Loucy (cell line): ENCODE measurements around the gene SGK1.

Experiments
- H2AFZ ChIP-seq: fragments of 200-600 bp; sonication (generic); 2 replicates; pipeline ENCODE4 v1.6.0; 2016; ENCODE audit warnings: antibody characterized with exemption, mild to moderate bottlenecking, low read length, moderate library complexity
- H3F3A ChIP-seq: fragments of 200-600 bp; 2 replicates; pipeline ENCODE4 v1.6.0; 2016; ENCODE audit warnings: antibody characterized with exemption, low read depth, mild to moderate bottlenecking
- H3K27me3 ChIP-seq: fragments of 200-600 bp; sonication (generic); 2 replicates; pipeline ENCODE4 v1.6.1; 2014; ENCODE audit warnings: low read length, mild to moderate bottlenecking; ENCODE audit not compliant: insufficient read depth, poor library complexity, severe bottlenecking
- H3K36me3 ChIP-seq: fragments of 200-600 bp; sonication (generic); 2 replicates; pipeline ENCODE4 v1.6.1; 2016; ENCODE audit warnings: low read length; ENCODE audit not compliant: insufficient read depth
- H3K4me1 ChIP-seq: fragments of 200-600 bp; sonication (generic); 2 replicates; pipeline ENCODE4 v1.5.1; 2014; ENCODE audit warnings: low read length, mild to moderate bottlenecking; ENCODE audit not compliant: insufficient read depth, poor library complexity, severe bottlenecking
- H3K4me2 ChIP-seq: fragments of 200-600 bp; sonication (generic); 2 replicates; pipeline ENCODE4 v1.6.0; 2014; ENCODE audit warnings: antibody characterized with exemption, low read length, low read depth, mild to moderate bottlenecking; ENCODE audit not compliant: poor library complexity, severe bottlenecking
- H3K4me3 ChIP-seq: fragments of 200-600 bp; sonication (generic); 2 replicates; pipeline ENCODE4 v1.5.1; 2014; ENCODE audit warnings: low read length, mild to moderate bottlenecking, mixed read lengths; ENCODE audit not compliant: poor library complexity, severe bottlenecking
- H3K79me2 ChIP-seq: fragments of 200-600 bp; sonication (generic); 2 replicates; pipeline ENCODE4 v1.6.1; 2014; ENCODE audit warnings: low read length; ENCODE audit not compliant: insufficient read depth
- H3K9ac ChIP-seq: fragments of 200-600 bp; sonication (generic); 2 replicates; pipeline ENCODE4 v1.6.0; 2014; ENCODE audit warnings: mild to moderate bottlenecking, low read depth, low read length, moderate library complexity; ENCODE audit not compliant: poor library complexity, severe bottlenecking
- H3K9me2 ChIP-seq: fragments of 200-600 bp; sonication (generic); replicated peaks from 2 replicates; pipeline ENCODE4 v1.6.1; 2016; ENCODE audit warnings: low read depth, low read length, mixed read lengths
- H3K9me3 ChIP-seq: fragments of 200-600 bp; sonication (generic); 2 replicates; pipeline ENCODE4 v1.6.1; 2014; ENCODE audit warnings: mild to moderate bottlenecking, antibody characterized with exemption, low read length, low read depth; ENCODE audit not compliant: insufficient read depth
- H4K20me1 ChIP-seq: fragments of 200-600 bp; sonication (generic); 2 replicates; pipeline ENCODE4 v1.6.0; 2014; ENCODE audit warnings: antibody characterized with exemption, low read length, mild to moderate bottlenecking; ENCODE audit not compliant: insufficient read depth, poor library complexity, severe bottlenecking
- CTCF ChIP-seq: fragments of 200-600 bp; sonication (generic); conservative IDR thresholded peaks from 2 replicates; pipeline ENCODE4 v1.5.1; 2014; ENCODE audit warnings: mild to moderate bottlenecking, antibody characterized with exemption, low read length
- EZH2phosphoT487 ChIP-seq: fragments of 200-600 bp; IDR thresholded peaks from 2 replicates; pipeline ENCODE4 v1.6.1; 2018; ENCODE audit warnings: antibody characterized with exemption, mild to moderate bottlenecking, moderate library complexity, borderline replicate concordance

Gene SGK1

GRCh38 chr6:134303891-134304290, 14.0 kb downstream of the SGK1 start:
- H3K4me2 ChIP-seq, result no peak overlapping the region
- H3K4me3 ChIP-seq, result no peak overlapping the region
- no peaks in the 10 kb centered on the region for H3K9me2 ChIP-seq
- H3K27me3 ChIP-seq, result no peaks in the 10 kb centered on the region
- H3K9me3 ChIP-seq, result no peaks in the 10 kb centered on the region
- H3K4me1 ChIP-seq, result peaks cover 10% of the 10 kb centered on the region
- no peaks in the 10 kb centered on the region for H3K36me3 ChIP-seq
- H3F3A ChIP-seq, result no peaks in the 10 kb centered on the region
- H2AFZ ChIP-seq, result no peak overlapping the region
- H4K20me1 ChIP-seq, result no peaks in the 10 kb centered on the region
- TF ChIP-seq EZH2phosphoT487 (no peak), CTCF (no peak)
- H3K79me2 ChIP-seq, result no peaks in the 10 kb centered on the region
- H3K9ac ChIP-seq, result no peak overlapping the region

DNA sequence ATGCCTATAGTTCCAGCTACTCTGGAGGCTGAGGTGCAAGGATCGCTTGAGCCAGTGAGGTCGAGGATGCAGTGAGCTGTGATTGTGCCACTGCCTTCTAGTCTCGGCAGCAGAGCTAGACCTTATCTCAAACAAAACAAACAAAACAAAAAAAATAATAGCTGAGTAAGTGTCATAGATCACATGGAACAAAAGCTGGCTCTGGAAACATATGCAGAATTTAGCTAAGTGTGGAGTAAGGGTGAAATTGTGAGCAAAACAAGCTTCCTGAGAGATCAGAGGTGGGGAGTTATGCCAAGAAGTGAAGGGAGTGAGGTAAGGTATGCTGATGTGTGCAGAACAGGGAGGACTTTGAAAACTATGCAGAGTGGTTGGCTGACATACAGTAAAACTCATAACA, 18.7 kb downstream of the SGK1 start:
- Histone ChIP-seq H3F3A (no peaks in the 10 kb centered on the region), H4K20me1 (no peaks in the 10 kb centered on the region), H2AFZ (no peak overlapping the region), H3K4me3 (no peak overlapping the region), H3K9me2 (no peaks in the 10 kb centered on the region), H3K4me1 (peaks cover 10% of the 10 kb centered on the region), H3K79me2 (no peaks in the 10 kb centered on the region), H3K9ac (no peak overlapping the region), H3K4me2 (no peak overlapping the region), H3K36me3 (no peaks in the 10 kb centered on the region), H3K9me3 (no peaks in the 10 kb centered on the region), H3K27me3 (no peaks in the 10 kb centered on the region)
- no peak for TF ChIP-seq EZH2phosphoT487
- TF ChIP-seq CTCF, result no peak

GRCh38 chr6:134296762-134297161, 21.1 kb downstream of the SGK1 start:
- no peaks in the 10 kb centered on the region for H3K27me3 ChIP-seq
- H3K36me3 ChIP-seq, result no peaks in the 10 kb centered on the region
- H3K9ac ChIP-seq, result no peak overlapping the region
- no peak overlapping the region for H3K4me3 ChIP-seq
- TF ChIP-seq EZH2phosphoT487, result no peak
- no peak for TF ChIP-seq CTCF
- no peaks in the 10 kb centered on the region for H3K9me3 ChIP-seq
- H4K20me1 ChIP-seq, result no peaks in the 10 kb centered on the region
- H3K9me2 ChIP-seq, result no peaks in the 10 kb centered on the region
- no peak overlapping the region for H3K4me2 ChIP-seq
- no peaks in the 10 kb centered on the region for H3K79me2 ChIP-seq
- no peak overlapping the region for H2AFZ ChIP-seq
- H3K4me1 ChIP-seq, result peaks cover 10% of the 10 kb centered on the region
- H3F3A ChIP-seq, result no peaks in the 10 kb centered on the region
